Measurements from ENCODE around the gene RAD1.
A peak's percentile ranks its signal among the peaks of the same experiment; 100 is the strongest.

Gene RAD1

GRCh38 chr5:34915856-34916192, 520 bp upstream of the RAD1 start:
- DNase-seq (ENCODE audit: low spot score) = no peak

- DNase-seq (ENCODE audit: low spot score) = peak; percentile 59
Measured at GRCh38 chr5:34914671-34915138, 599 bp downstream of the RAD1 start.

DNA sequence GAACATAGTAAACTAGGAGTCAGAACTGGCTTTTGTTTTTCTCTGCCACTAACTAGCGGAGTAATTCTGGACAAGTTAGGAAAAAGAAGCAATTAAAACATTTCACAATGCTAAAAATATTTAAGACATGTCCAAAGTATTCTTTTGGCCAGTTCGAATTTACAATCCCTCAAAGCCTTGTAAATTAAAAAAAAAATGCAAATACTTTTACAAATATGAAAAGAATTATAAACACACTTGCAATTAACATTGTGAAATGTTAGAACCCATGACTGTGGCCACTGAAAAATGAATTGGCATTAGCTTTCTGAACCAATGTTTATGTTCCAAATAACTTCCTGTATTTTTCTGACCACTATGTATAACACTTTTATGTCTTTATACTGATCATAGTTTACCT, 2.2 kb downstream of the RAD1 start:
- no peak for DNase-seq (ENCODE audit: low spot score)

DNA sequence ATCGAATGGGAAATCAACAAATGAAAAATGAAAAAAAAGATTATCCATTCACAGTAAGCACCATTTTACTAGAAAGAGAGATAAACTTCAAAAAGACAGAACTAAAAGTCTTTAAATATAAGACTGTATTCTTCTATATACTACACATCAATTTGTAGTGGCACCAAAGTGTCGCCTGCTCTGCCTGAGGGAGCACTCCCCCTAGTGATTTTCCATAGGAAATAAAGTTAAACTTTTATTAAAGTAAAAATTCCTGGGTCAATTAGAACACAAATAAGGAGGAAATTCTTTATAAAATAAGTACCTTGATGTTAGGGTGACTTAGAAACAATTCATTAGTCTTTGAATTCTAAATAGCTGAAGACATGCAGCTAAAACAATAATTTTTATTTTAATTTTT, 9.7 kb downstream of the RAD1 start:
- no peak for DNase-seq (ENCODE audit: low spot score)

- no peak for DNase-seq (ENCODE audit: low spot score)
Measured at GRCh38 chr5:34903260-34903659, 12.0 kb downstream of the RAD1 start.

DNA sequence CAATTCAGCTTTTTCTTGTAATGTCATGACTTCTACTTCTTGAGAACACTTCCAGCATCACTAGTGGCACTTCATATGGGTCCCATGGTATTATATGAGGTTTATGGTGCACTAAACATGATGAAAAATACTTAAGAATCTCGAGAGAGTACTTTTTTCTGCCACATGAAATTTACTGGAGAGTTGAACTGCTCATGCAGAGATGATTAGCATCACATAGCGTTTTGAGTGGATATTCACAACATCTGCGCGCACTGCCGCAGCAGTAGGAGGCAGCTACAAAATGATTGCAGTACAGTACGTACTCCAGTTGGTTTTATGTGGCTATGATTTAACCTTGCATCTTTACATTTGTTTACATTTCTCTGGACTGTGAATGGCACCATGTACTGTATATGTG, 14.7 kb downstream of the RAD1 start:
- no peak for DNase-seq (ENCODE audit: low spot score)

DNA sequence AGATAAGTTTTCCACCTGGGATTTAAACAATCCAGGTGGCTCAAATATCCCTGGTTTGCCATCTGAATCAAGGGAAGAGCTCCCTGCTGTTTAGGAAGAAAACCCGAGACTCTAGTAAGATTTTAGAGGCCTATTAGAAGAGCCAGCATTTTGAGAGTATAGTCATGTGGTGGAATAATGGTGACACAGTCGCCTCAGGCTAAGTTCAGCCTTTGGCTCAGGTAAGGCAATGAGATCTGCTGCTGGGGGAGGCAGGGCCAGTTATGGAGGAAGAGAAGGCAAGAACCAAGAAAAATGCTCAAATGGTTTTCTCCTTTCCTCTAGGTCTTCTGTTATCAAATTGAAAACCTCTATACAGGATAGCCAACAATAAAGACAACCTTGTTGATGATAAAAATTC, 16.2 kb downstream of the RAD1 start:
- DNase-seq (ENCODE audit: low spot score) = no peak

GRCh38 chr5:34898258-34898895, 16.9 kb downstream of the RAD1 start:
- peak; percentile 76 for DNase-seq (ENCODE audit: low spot score)

GRCh38 chr5:34897646-34898045, 17.7 kb downstream of the RAD1 start:
- no peak for DNase-seq (ENCODE audit: low spot score)

- no peak for DNase-seq (ENCODE audit: low spot score)
Measured at GRCh38 chr5:34895641-34896419, 19.5 kb downstream of the RAD1 start.

- DNase-seq (ENCODE audit: low spot score) = no peak
Measured at GRCh38 chr5:34894716-34895115, 20.6 kb downstream of the RAD1 start.

DNA sequence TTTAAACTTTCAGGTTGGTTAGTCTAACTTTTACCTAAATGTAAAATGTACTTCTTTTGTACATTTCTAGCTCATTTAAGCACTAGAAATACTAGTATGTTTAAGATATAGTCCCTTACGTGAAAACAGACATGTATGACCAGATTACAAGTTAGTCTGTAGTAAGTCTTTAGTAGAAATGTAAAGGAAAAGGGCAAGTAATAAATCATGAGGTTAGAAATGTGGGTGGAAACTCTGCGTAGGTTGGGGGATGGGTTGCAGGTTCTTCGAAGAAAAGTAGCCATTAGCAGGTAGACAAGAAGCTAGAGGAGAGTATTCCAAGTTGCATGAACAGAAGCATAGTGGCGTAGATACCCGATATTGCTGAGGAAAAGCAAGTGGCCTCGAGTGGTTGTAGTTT, 22.9 kb downstream of the RAD1 start:
- DNase-seq (ENCODE audit: low spot score) = no peak

DNA sequence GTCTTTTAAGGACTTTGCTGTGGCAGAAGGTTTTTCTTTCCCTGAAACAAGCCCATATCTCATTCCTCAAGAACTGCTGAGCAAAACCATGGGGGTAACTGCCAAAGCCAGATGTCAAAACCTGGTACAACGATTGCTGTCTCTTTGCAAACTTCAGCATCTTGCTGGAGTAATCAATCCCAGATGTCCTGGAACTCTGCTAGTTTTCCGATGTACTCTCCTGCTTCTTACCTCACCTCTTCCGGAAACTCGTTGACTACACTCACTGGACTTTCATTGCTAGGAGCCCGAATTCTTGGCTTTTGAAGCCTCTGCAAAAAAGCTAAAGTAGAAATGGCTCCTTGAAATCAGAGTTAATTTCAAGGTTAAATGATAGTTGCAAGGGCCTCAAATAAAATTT, 23.3 kb downstream of the RAD1 start:
- DNase-seq (ENCODE audit: low spot score) = no peak

DNA sequence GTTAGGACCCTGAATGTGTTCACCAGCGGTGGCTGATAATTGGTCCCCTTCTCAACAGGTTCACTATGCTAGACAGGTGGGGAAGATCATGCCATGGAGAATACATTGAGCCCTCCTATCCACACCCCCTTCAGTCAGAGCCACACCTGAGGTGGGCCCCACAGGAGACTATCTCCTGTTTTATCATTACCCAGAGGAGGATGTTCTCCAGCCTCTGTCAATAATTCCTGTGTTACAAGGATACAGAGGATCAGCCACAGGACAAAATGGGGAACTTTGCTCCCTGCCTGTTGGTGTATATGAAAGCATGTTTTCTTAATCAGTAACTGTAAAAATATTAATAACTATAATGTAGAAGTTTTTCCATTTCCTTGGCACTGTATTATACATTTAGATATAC, 25.9 kb downstream of the RAD1 start:
- no peak for DNase-seq (ENCODE audit: low spot score)

DNA sequence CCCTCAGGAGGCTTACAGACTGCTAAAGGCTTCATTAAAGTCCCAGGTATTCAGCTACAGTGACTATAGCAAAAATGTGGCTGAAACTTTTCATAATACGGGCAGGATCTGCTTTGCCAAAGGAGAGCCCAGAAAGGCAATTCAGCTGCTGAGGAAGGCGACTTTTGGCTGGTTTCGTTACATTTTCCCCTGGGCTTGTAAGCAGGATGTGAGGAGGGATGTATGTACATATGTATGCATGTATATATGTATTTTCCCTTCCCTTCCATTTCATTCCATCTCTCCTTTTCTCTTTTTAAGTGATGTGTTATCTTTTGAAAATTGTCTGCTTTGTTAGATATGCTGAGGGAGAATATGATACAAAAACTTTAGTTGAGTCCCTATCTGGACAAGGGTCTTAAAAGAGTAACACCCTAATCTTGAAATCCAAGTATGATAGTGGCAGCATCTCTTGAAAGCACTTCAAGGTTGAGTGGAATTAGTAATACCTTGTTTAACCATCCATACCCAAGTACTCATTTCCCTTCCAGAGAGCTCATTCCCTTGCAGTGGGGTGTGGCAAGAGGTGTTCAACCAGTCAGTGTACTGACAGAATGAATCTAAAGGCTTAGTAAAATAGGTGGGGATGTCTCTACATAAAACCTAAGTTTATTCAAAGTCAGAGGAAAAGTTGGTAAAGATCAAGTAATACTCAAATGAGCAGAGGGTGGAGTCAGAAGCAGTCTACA, 28.7 kb downstream of the RAD1 start:
- DNase-seq (ENCODE audit: low spot score) = no peak

DNA sequence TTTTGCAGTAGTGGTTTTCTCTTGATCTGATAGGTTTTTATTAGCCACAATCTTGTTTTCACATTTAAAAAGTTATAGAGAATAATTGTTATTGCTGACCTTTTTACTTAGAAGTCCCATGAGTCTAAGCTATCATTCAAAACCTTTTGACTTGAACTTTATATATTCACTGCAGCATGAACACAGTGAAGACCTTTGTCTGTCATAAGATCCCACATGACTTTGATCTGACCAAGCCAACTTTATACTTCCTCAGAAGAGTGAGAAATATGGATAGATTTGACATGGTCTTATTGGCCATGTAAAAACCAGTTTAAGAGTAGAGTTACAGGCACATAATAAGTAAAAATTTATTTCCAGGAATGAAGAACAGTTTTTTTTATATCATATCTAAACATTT, 34.1 kb downstream of the RAD1 start:
- no peak for DNase-seq (ENCODE audit: low spot score)

- no peak for DNase-seq (ENCODE audit: low spot score)
Measured at GRCh38 chr5:34876275-34876674, 39.0 kb downstream of the RAD1 start.

DNA sequence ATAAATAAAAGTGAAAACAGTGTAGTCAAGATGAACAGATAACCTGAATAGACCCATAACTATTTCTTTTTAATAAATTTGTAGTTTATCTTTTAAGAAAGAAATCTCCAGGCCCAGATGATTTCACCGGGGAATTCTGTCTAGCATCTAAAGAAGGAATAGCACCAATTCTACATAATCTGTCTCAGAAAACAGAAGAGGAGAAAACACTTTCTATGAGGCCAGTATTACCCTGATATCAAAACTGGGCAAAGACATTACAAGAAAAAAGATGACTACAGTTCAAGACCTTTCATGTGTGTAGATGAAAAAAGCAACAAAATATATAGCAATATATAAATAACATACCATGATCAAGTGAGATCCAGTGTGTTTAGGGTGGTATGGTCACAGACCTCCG, 44.9 kb downstream of the RAD1 start:
- DNase-seq (ENCODE audit: low spot score) = no peak

GRCh38 chr5:34869256-34869655, 46.0 kb downstream of the RAD1 start:
- no peak for DNase-seq (ENCODE audit: low spot score)

DNA sequence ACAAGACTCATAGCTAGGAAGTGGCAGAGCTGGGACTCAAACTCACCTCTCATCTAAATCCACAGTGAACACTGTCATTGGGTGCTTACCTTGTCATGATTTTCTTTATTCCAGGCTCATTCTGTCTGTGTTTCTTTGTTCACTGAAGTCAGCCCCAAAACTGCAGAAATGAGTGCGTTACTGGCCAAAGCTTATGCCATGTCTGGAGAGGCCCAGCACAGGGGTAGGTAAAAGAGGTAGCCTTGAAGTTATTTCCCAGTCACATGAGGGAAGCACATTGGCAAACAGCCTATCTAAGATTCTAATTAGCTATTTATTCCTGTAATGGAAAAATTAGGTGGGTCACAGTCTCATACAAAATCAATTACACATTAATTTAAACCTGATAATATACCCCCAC, 46.5 kb downstream of the RAD1 start:
- no peak for DNase-seq (ENCODE audit: low spot score)

DNA sequence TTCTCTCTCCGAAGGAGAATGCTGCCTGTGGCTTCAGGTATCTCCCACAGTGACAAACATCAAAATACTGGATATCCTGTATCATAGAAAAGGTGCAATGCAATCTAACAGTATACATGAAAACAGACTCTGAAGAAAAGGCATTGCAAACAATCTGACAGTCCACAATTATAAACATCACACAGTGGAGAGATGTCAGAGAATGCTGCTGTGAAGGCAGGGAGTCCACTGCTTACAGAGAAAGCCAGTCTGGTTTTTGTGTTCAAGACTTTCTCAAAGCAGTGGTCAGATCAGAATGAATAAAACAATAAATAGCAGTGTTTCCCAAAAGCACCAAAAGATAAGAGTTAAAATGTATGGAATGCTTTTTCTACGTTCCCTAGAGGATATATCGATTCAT, 47.6 kb downstream of the RAD1 start:
- no peak for DNase-seq (ENCODE audit: low spot score)

DNA sequence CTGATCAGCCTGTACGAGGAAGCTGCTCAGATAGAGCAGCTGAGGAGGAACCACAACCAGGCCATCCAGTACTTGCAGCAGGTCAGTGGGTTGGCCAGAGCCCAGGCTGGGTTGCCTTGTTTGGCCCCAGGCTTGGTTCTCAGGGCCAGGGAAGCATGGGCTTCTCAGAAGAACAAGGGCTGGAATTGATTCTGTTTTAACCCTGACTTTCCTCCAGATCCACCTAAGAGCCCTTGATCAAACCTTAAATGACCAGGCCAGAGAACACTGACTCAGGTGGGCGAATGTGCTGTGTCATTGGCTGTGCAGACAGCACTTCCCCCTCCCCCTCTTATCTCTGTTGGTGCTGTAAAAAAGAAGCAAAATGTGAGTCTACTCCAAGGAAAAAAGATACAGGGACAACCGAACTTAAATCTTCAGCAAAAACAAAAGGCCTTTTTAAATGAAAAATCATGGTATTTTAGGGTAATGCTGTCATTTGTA, 48.3 kb downstream of the RAD1 start:
- no peak for DNase-seq (ENCODE audit: low spot score)

GRCh38 chr5:34865091-34865490, 50.2 kb downstream of the RAD1 start:
- no peak for DNase-seq (ENCODE audit: low spot score)
